ENCODE results near the gene C17orf114.
"Not testable (repeated sequence)": the region's sequence is repeated elsewhere in the genome, so short reads cannot be mapped to it uniquely, and the experiment has no call there.

C17orf114 gene

DNA sequence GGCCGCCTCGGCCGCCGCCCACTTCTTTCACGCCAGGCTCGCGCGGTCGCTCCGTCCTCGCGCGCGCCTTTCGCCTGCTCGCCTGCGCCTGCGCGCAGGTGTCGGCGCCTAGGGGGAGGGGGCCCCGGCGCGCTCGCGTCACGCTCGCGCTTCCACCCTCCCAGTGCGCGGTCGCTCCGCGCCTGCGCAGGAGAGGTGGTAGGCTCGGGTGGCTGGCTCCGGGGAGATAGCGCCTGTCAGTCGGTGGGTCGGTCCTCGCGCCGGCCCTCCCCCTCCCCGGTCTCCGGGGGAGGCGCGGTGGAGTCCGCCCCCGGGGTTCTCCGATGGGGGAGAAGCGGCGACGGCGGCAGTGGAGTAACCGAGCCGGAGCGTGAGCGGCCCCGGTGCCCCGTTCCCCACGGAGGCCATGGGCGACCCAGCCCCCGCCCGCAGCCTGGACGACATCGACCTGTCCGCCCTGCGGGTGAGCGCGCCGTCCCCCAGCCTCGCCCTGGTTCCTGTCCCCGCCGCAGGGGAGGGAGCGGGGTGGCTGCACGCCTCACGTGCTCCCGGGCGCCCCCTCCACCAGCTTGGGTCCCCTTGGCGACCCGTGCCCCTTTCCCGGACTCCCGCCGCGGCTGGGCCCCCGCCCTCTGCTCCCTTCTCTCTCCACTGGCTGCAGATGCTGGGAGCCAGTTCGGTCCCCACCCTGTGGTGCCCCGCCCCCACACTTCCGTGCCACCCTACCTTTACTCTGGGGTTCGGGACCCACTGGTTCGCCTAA lies 31.2 kb upstream of the C17orf114 start, which contains the start of gene MINK1:
Gene MINK1 (plus strand): TSS at position 163 of the 763 bp plus-strand sequence. CDS start 244 bp downstream, at position 407.
- H3K27ac Mint-ChIP-seq: peak within 1 kb of the TSS; percentile 93
- peak; percentile 87 for DNase-seq
- no peaks in the 10 kb centered on the region for H3K9me3 Mint-ChIP-seq
- TF ChIP-seq, protein P1, sequence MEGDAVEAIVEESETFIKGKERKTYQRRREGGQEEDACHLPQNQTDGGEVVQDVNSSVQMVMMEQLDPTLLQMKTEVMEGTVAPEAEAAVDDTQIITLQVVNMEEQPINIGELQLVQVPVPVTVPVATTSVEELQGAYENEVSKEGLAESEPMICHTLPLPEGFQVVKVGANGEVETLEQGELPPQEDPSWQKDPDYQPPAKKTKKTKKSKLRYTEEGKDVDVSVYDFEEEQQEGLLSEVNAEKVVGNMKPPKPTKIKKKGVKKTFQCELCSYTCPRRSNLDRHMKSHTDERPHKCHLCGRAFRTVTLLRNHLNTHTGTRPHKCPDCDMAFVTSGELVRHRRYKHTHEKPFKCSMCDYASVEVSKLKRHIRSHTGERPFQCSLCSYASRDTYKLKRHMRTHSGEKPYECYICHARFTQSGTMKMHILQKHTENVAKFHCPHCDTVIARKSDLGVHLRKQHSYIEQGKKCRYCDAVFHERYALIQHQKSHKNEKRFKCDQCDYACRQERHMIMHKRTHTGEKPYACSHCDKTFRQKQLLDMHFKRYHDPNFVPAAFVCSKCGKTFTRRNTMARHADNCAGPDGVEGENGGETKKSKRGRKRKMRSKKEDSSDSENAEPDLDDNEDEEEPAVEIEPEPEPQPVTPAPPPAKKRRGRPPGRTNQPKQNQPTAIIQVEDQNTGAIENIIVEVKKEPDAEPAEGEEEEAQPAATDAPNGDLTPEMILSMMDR (IDR thresholded peaks at IDR 0.05): no peak
- peak within 1 kb of the TSS; percentile 93 for H3K4me3 Mint-ChIP-seq
- H3K27me3 Mint-ChIP-seq (ENCODE audit: low read depth, poor library complexity): no peaks in the 10 kb centered on the region
- H3K36me3 Mint-ChIP-seq (ENCODE audit: low read depth): no peaks in the 10 kb centered on the region
- H3K4me1 Mint-ChIP-seq: peaks cover 42% of the 10 kb centered on the region

DNA sequence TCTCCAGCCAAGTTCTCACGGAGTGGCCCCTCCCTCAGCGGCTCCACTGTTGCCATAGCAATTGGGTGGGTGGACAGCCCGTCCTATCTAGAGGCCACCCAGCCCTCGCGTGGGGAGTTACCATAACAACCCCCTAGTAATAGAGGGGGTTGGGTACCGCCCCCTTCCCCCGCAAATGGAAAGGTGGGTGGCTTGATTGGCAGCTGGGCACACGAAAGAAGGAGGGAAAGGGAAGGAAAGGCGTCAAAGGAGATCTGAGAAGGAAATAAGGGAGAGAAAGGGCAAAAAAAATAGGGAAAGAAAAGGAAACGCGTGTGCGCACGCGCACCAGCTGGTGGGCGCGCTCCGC lies 30.7 kb upstream of the C17orf114 start:
- not testable (repeated sequence) for H3K36me3 Mint-ChIP-seq (ENCODE audit: low read depth); DNase-seq; H3K9me3 Mint-ChIP-seq; H3K27me3 Mint-ChIP-seq (ENCODE audit: low read depth, poor library complexity)
- Mint-ChIP-seq H3K27ac (peak overlapping the region; percentile 93), H3K4me1 (peaks cover 36% of the 10 kb centered on the region), H3K4me3 (peak overlapping the region; percentile 88)

DNA sequence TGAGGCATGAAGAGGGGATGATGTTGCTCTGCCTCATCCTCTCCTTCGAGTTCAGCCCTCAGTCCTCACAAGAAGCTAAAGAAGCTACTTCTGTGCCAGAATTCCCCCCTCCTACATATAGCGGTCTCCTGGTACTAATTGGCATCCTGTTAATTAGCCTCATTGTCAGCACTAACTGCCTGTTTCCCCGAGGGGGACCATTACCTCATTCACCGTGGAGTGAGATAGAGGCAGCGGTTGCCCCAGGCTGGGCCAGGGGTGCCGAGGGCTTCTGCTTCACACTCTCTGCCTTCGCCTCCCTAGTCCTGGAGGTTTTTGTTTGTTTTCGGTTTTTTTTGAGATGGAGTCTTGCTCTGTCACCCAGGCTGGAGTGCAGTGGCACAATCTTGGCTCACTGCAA lies 25.3 kb upstream of the C17orf114 start:
- H3K4me1 Mint-ChIP-seq: no peaks in the 10 kb centered on the region
- H3K36me3 Mint-ChIP-seq (ENCODE audit: low read depth): no peaks in the 10 kb centered on the region
- no peak for DNase-seq
- TF ChIP-seq, protein P1 (IDR thresholded peaks at IDR 0.05): no peak
- no peak overlapping the region for H3K27ac Mint-ChIP-seq
- H3K27me3 Mint-ChIP-seq (ENCODE audit: low read depth, poor library complexity): no peaks in the 10 kb centered on the region
- no peak overlapping the region for H3K4me3 Mint-ChIP-seq
- no peaks in the 10 kb centered on the region for H3K9me3 Mint-ChIP-seq

DNA sequence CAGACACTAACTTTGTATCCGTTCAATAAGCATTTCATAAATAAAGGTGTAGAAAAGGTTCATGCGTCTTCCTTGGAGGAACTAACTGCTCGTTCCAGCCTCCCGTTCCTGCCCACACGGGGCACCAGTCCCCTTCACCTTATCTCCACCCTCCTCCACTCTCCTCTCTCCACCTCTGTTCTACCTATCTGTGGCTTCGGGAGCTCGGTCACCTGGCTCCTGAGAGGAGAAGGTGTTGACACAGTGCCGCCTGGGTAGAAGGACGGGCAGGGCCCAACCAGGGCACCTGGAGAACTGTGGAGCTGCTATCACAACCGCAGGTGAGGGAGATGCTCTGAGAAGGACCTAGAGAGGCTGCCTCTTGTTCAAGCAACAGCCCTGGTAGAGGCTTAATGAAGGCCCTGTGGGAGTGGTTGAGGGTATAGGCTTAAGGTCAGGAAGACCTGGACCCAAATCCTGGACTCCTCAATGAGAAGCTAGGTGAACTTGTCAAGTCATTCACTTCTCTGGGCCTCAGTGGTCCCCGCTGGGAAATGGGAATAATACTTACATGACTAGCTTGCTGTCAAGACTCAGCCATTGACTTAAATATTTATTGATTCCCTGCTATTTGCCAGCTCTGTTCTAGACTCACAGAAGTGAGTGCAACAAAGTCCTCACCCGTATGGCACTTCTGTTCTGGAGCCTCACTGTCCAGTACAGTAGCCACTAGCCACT lies 21.4 kb upstream of the C17orf114 start:
- Mint-ChIP-seq H3K4me3 (no peak overlapping the region), H3K27me3 (ENCODE audit: low read depth, poor library complexity) (no peaks in the 10 kb centered on the region), H3K4me1 (no peaks in the 10 kb centered on the region), H3K27ac (peak overlapping the region; percentile 90), H3K9me3 (no peaks in the 10 kb centered on the region), H3K36me3 (ENCODE audit: low read depth) (peaks cover 10% of the 10 kb centered on the region)
- DNase-seq: no peak
- TF ChIP-seq, protein P1 (IDR thresholded peaks at IDR 0.05): no peak

DNA sequence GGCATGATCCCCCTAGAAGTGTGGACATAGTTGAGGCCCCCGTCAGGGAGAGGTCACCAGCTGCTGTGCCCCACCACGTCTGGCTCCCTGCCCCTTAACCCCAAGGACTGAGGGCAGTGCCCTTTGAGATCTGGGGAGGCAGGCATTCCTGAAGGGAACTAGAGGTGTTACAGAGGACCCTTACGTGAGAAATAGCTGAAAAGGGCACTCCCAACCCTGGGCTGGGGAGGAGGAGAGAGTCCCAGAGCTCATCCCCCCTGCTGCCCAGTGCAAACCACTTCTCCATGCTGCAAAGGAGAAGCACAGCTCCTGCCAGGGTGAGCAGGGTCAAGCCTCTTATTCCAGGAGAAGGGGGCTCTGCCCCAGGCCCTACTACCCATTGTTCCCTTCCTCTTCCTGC lies 20.7 kb upstream of the C17orf114 start:
- no peaks in the 10 kb centered on the region for H3K27me3 Mint-ChIP-seq (ENCODE audit: low read depth, poor library complexity)
- H3K9me3 Mint-ChIP-seq: no peaks in the 10 kb centered on the region
- no peak overlapping the region for H3K4me3 Mint-ChIP-seq
- no peak for DNase-seq
- H3K27ac Mint-ChIP-seq: peak overlapping the region; percentile 90
- no peaks in the 10 kb centered on the region for H3K4me1 Mint-ChIP-seq
- TF ChIP-seq, protein P1 (IDR thresholded peaks at IDR 0.05): no peak
- peaks cover 10% of the 10 kb centered on the region for H3K36me3 Mint-ChIP-seq (ENCODE audit: low read depth)

DNA sequence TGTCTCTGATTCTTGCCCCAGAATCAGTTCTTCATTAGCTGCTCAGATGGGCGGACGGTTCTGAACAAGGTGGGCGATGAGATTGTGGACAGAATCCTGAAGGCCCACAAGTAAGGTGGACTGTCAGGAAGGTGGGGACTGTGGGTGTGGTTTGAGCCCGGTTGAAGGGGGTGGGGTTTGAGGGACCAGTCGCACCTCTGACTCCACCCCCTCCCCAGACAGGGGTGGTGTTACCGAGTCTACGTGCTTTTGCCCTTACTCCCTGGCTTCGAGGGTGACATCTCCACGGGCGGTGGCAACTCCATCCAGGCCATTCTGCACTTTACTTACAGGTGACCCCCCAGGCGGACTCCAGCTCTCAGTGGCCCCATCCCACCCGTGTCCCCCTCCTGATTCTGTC lies 16.1 kb upstream of the C17orf114 start:
- no peak overlapping the region for H3K4me3 Mint-ChIP-seq
- H3K36me3 Mint-ChIP-seq (ENCODE audit: low read depth): peaks cover 32% of the 10 kb centered on the region
- no peaks in the 10 kb centered on the region for H3K27me3 Mint-ChIP-seq (ENCODE audit: low read depth, poor library complexity)
- DNase-seq: no peak
- TF ChIP-seq, protein P1 (IDR thresholded peaks at IDR 0.05): no peak
- peak overlapping the region; percentile 88 for H3K27ac Mint-ChIP-seq
- peaks cover 3% of the 10 kb centered on the region for H3K9me3 Mint-ChIP-seq
- H3K4me1 Mint-ChIP-seq: peaks cover under 1% of the 10 kb centered on the region

Measured in nephron progenitor cell (in vitro differentiated cells).